HG03342 (cell line): ENCODE measurements around the gene AMPD3.

Source experiments
- ATAC-seq: cut with Tn5 transposase; IDR thresholded peaks from one replicate; pipeline ENCODE4 v1.9.1; 2021; ENCODE audit warnings: mild to moderate bottlenecking, moderate library complexity; ENCODE audit not compliant: unreplicated experiment

AMPD3 gene

GRCh38 chr11:10486161-10486840 lies 31.2 kb downstream of the AMPD3 start:
- no peak for ATAC-seq

GRCh38 chr11:10487002-10487647 lies 32.1 kb downstream of the AMPD3 start:
- no peak for ATAC-seq

GRCh38 chr11:10488121-10488933 lies 33.3 kb downstream of the AMPD3 start:
- peak; percentile 8 for ATAC-seq

GRCh38 chr11:10488934-10489691 lies 34.0 kb downstream of the AMPD3 start:
- peak; percentile 59 for ATAC-seq

- no peak for ATAC-seq
Measured at GRCh38 chr11:10490032-10490397, 35.0 kb downstream of the AMPD3 start.

GRCh38 chr11:10490398-10491241 lies 35.6 kb downstream of the AMPD3 start:
- ATAC-seq, result no peak

- no peak for ATAC-seq
Measured at GRCh38 chr11:10492084-10492483, 37.0 kb downstream of the AMPD3 start.

- no peak for ATAC-seq
Measured at GRCh38 chr11:10493041-10493663, 38.1 kb downstream of the AMPD3 start.

- no peak for ATAC-seq
Measured at GRCh38 chr11:10494636-10495463, 39.8 kb downstream of the AMPD3 start.

GRCh38 chr11:10495464-10495786 lies 40.4 kb downstream of the AMPD3 start:
- no peak for ATAC-seq

- ATAC-seq, result no peak
Measured at GRCh38 chr11:10496296-10496936, 41.4 kb downstream of the AMPD3 start.

GRCh38 chr11:10497371-10498021 lies 42.4 kb downstream of the AMPD3 start:
- ATAC-seq, result no peak

- no peak for ATAC-seq
Measured at GRCh38 chr11:10498022-10498400, 42.9 kb downstream of the AMPD3 start.

- ATAC-seq, result no peak
Measured at GRCh38 chr11:10498426-10499250, 43.6 kb downstream of the AMPD3 start.

GRCh38 chr11:10499452-10499851 lies 44.4 kb downstream of the AMPD3 start:
- no peak for ATAC-seq

GRCh38 chr11:10499874-10500601 lies 45.0 kb downstream of the AMPD3 start:
- no peak for ATAC-seq
